ENCODE measurements around the gene L3MBTL1. TPM values are rescaled to one million over a fixed set of nuclear protein-coding genes. Genes with fewer than 3 reads are reported as not detected.

Gene L3MBTL1
- total RNA-seq, 1 donor from 2014 or later: 4.0 TPM

GRCh38 chr20:43467589-43467988 is 39.9 kb upstream of the L3MBTL1 start:
- Histone ChIP-seq H3K9me3 (replicated peaks) (no peaks in the 10 kb centered on the region), H3K36me3 (peaks cover 83% of the 10 kb centered on the region), H3K27ac (replicated peaks) (no peak overlapping the region), H3K4me3 (no peak overlapping the region), H3K4me1 (peaks cover 12% of the 10 kb centered on the region), H3K27me3 (ENCODE audit: low read depth) (no peaks in the 10 kb centered on the region)
- intact Hi-C loops (cut with micrococcal nuclease): no loop called here
- DNase-seq: no peak
- TF ChIP-seq CTCF (IDR thresholded peaks at IDR 0.05; ENCODE audit: borderline replicate concordance): no peak

DNA sequence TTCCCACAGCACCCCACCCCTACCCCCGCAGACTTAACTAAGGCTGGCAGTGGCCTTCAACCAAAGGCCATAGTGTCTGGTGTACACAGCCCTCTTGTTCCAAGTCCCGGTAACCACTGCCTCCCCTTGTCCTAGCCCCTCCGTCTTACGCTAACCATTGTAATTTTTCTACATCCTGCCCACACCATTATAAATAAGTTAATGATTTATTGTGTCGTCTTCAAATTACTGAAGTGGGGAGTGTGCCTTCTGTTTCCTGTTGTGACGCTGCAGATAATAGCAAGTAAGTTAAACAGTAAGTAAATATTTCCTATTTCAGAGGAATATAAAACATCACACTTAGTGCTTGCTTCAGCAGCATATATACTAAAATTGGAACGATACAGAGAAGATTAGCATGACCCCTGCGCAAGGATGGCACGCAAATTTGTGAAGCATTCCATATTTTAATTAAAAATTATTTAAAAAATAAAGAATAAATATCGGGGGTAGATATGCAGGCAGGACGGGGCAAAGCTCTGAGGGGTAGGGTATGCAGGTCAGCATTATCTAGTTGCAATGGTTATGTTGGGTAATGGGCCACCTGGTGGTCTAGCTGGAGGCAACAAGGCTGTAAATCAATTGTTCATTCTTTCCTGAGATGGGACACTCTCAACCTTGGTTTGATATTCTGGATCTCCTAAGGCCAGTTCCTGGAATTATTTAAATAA is 34.7 kb upstream of the L3MBTL1 start:
- Histone ChIP-seq H3K4me3 (no peak overlapping the region), H3K9me3 (replicated peaks) (no peaks in the 10 kb centered on the region), H3K27me3 (ENCODE audit: low read depth) (no peaks in the 10 kb centered on the region), H3K36me3 (peaks cover 34% of the 10 kb centered on the region), H3K4me1 (peaks cover 4% of the 10 kb centered on the region), H3K27ac (replicated peaks) (no peak overlapping the region)
- DNase-seq: no peak
- intact Hi-C loops (cut with micrococcal nuclease): no loop called here
- no peak for TF ChIP-seq CTCF (IDR thresholded peaks at IDR 0.05; ENCODE audit: borderline replicate concordance)

DNA sequence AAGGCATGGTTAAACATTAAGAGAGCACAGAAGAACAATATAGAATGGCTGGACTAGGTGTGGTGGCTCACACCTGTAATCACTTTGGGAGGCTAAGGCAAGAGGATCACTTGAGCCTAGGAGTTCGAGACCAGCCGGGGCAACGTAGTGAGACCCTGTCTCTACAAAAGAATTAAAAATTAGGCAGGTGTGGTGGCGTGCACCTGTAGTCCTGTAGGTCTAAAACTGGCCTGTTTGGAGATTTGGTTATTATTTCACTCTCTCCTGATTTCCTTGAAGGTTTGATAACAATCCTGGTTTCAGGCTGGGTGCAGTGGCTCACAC is 34.2 kb upstream of the L3MBTL1 start:
- DNase-seq: no peak
- Histone ChIP-seq H3K36me3 (peaks cover 29% of the 10 kb centered on the region), H3K4me1 (peaks cover 4% of the 10 kb centered on the region), H3K4me3 (no peak overlapping the region), H3K9me3 (replicated peaks) (no peaks in the 10 kb centered on the region), H3K27ac (replicated peaks) (no peak overlapping the region), H3K27me3 (ENCODE audit: low read depth) (no peaks in the 10 kb centered on the region)
- no peak for TF ChIP-seq CTCF (IDR thresholded peaks at IDR 0.05; ENCODE audit: borderline replicate concordance)
- intact Hi-C loops (cut with micrococcal nuclease): no loop called here

- Histone ChIP-seq H3K27me3 (ENCODE audit: low read depth) (no peaks in the 10 kb centered on the region), H3K27ac (replicated peaks) (no peak overlapping the region), H3K9me3 (replicated peaks) (no peaks in the 10 kb centered on the region), H3K36me3 (no peaks in the 10 kb centered on the region), H3K4me1 (peaks cover 4% of the 10 kb centered on the region), H3K4me3 (no peak overlapping the region)
- DNase-seq: no peak
- TF ChIP-seq CTCF (IDR thresholded peaks at IDR 0.05; ENCODE audit: borderline replicate concordance): no peak
- intact Hi-C loops (cut with micrococcal nuclease): no loop called here
Observed at GRCh38 chr20:43477193-43477592, 30.3 kb upstream of the L3MBTL1 start.

DNA sequence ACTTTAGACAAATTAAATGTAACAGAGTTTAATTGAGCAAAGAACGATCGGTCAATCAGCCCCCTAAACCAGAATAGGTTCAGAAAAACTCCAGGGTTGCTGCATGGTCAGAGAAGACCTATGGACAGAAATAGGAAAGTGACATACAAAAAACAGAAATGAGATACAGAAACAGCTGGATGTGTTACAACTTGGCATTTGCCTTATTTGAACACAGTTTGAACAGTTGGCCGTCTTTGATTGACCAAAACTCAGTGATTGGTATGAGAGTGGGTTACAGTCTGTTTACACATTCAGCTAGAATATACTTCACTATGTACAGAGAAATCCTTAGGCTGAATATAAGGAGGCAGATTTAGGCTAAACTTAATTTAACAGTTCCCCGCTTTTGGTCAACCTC is 29.9 kb upstream of the L3MBTL1 start:
- H3K27ac ChIP-seq (replicated peaks): no peak overlapping the region
- H3K27me3 ChIP-seq (ENCODE audit: low read depth): no peaks in the 10 kb centered on the region
- H3K4me1 ChIP-seq: no peaks in the 10 kb centered on the region
- intact Hi-C loops (cut with micrococcal nuclease): no loop called here
- TF ChIP-seq CTCF (IDR thresholded peaks at IDR 0.05; ENCODE audit: borderline replicate concordance): no peak
- no peaks in the 10 kb centered on the region for H3K9me3 ChIP-seq (replicated peaks)
- no peak overlapping the region for H3K4me3 ChIP-seq
- no peak for DNase-seq
- H3K36me3 ChIP-seq: no peaks in the 10 kb centered on the region
